ENCODE results near the gene NEMF. TPM values are rescaled to one million over a fixed set of nuclear protein-coding genes. Genes with fewer than 3 reads are reported as not detected.
"Not testable (repeated sequence)": the region's sequence is repeated elsewhere in the genome, so short reads cannot be mapped to it uniquely, and the experiment has no call there.

NEMF gene
- total RNA-seq, 1 donor = 63.9 TPM

DNA sequence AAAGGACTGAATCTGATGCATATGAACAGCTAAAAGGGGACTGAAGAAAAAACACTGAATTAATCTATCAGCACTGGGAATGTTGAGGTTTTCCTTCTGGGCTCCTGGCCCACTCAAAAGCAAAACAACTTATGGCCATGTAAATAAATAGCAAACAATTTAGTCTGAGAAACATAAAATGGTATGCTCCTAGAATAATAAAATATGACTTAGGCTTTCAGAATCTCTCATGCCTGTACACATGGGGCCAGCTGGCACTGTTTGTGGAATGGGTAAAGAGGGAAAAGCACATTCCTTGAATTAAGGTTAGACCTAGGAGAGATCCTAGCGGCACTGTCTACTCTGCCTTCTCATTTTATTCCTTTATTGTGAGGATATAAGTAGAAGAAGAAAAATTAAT lies 78.5 kb downstream of the NEMF start:
- no peak overlapping the region for H3K4me3 ChIP-seq (ENCODE audit: low read depth, low read length)
- TF ChIP-seq, protein P1, sequence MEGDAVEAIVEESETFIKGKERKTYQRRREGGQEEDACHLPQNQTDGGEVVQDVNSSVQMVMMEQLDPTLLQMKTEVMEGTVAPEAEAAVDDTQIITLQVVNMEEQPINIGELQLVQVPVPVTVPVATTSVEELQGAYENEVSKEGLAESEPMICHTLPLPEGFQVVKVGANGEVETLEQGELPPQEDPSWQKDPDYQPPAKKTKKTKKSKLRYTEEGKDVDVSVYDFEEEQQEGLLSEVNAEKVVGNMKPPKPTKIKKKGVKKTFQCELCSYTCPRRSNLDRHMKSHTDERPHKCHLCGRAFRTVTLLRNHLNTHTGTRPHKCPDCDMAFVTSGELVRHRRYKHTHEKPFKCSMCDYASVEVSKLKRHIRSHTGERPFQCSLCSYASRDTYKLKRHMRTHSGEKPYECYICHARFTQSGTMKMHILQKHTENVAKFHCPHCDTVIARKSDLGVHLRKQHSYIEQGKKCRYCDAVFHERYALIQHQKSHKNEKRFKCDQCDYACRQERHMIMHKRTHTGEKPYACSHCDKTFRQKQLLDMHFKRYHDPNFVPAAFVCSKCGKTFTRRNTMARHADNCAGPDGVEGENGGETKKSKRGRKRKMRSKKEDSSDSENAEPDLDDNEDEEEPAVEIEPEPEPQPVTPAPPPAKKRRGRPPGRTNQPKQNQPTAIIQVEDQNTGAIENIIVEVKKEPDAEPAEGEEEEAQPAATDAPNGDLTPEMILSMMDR (IDR thresholded peaks at IDR 0.05; ENCODE audit: insufficient read depth, low read length) = no peak
- no peak for DNase-seq (ENCODE audit: low read depth)

DNA sequence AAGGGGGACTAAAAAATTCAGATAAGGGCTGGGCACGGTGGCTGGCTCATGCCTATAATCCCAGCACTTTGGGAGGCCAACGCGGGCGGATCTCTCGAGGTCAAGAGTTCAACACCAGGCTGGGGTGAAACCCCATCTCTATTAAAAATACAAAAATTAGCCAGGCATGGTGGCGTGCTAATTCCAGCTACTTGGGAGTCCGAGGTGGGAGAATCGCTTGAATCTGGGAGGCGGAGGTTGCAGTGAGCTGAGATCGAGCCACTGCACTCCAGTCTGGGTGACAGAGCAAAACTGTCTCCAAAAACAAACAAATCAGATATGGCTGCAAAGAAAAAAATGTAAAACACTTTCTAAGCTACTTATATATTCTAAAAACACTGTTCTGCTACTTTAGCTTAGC lies 80.9 kb downstream of the NEMF start:
- not testable (repeated sequence) for H3K4me3 ChIP-seq (ENCODE audit: low read depth, low read length); DNase-seq (ENCODE audit: low read depth)

DNA sequence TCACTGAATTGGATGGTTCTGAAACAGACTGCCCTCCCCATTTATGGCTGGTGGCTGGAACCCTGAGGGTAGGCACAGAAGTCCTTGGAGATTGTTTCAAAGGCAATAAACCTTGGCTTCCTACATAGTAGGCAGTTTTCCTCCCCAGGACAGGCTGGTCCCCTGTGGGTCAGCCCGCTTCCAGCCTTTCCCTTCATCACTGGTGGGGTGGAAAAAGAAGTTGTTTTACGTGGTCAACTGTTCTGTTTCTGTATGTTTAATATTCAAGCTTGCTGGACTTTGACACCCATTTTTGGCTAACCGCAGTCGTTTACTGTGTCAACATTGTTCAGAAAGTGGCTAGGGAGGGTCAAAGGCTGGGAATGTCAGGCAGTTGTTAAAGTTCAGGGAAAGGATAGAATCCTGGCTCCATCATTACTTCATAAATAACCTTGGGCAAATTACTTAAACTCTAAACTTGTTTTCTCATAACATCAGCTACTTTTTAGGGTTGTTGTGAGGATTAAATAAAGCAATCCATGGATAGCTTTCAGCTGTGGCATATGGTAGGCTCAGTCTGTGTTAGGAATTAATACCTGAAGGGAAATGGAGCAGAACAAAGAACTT lies 82.3 kb downstream of the NEMF start:
- TF ChIP-seq, protein P1 (IDR thresholded peaks at IDR 0.05; ENCODE audit: insufficient read depth, low read length) = no peak
- DNase-seq (ENCODE audit: low read depth) = no peak
- H3K4me3 ChIP-seq (ENCODE audit: low read depth, low read length) = peak overlapping the region; percentile 4

DNA sequence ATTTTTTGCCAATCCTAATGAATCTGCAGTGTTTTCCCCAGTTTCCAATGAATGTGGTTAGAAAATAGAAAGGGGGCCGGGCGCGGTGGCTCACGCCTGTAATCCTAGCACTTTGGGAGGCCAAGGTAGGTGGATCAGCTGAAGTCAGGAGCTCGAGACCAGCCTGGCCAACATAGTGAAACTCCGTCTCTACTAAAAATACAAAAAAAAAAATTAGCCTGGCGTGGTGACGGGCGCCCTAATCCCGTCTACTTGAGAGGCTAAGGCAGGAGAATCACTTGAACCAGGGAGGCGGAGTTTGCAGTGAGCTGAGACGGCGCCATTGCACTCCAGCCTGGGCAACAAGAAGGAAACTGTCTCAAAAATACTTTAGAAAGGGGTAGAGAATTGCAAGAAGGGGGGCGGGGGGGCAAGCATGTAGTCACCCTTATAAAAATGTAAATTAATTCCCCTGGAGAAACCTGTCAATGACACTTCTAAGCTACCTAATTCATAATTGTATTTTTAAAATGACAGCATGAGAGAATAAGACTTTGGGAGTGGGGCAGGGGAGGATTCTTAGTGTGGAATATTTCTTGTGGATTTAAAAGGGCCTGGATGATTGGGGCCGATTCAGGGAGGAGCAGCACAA lies 82.9 kb downstream of the NEMF start:
- DNase-seq (ENCODE audit: low read depth) = no peak
- TF ChIP-seq, protein P1 (IDR thresholded peaks at IDR 0.05; ENCODE audit: insufficient read depth, low read length) = no peak
- peak overlapping the region; percentile 80 for H3K4me3 ChIP-seq (ENCODE audit: low read depth, low read length)

DNA sequence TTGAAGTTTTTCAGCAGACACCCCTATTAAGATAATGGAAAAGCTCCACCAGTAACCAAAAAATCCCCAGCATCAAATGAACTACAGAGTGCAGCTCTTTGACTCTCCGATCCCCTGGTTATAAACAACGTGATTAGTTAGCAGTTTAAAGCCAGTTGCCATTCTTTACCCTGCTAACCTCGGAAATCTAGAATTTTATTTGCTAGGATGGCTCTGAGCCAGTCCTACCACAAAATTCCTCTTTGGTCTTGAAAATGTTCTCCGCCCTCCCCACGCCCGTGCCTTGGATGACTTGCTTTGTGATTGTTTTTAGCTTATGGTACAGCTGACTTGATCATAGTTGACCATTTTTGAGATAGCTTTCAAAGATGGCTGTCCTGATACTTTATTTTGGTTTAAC lies 83.4 kb downstream of the NEMF start:
- peak overlapping the region; percentile 80 for H3K4me3 ChIP-seq (ENCODE audit: low read depth, low read length)
- DNase-seq (ENCODE audit: low read depth) = peak; percentile 63
- TF ChIP-seq, protein P1 (IDR thresholded peaks at IDR 0.05; ENCODE audit: insufficient read depth, low read length) = no peak

DNA sequence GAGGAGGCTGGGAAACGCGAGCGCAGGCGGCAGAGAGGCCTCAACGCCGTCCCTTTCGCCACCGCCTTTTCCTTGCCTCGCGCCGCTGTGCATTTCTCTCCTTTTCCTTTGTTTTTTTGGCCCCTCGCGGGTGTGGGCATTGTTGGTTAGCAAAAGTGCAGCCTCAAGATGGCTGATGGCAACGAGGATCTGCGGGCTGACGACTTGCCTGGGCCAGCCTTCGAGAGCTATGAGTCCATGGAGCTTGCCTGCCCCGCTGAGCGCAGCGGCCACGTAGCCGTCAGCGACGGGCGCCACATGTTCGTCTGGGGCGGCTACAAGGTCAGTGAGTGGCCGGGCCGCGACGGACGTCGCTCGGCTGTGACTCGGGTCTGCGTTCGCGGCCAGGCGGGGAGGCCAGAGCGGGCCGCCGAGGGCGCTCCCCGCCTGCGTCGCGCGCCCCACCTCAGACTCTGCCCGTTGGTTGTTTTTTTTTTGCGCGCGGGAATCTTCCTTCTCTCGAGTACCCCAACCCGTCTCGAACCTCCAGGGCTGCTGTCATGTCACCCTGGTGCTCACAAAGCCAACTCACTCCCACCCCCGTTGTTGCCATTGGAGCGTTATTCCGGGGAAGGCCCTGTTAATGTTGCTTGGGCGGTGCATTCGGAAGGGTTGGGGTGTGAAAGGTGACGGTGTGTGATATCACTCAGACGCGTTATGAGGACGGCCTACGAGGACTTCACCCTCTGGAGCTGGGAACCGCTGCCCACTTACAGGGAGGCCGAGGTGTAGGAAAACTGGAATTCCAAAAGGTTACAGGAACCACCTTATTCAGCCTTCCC lies 84.1 kb downstream of the NEMF start:
- TF ChIP-seq, protein P1 (IDR thresholded peaks at IDR 0.05; ENCODE audit: insufficient read depth, low read length) = no peak
- DNase-seq (ENCODE audit: low read depth) = peak; percentile 58
- peak overlapping the region; percentile 80 for H3K4me3 ChIP-seq (ENCODE audit: low read depth, low read length)
